HG03439 (cell line): ENCODE measurements around the gene S100A10.

Experiments
- ATAC-seq: cut with Tn5 transposase; IDR thresholded peaks from one replicate; pipeline ENCODE4 v1.9.1; 2021; ENCODE audit warnings: mild to moderate bottlenecking, moderate library complexity; ENCODE audit not compliant: unreplicated experiment

The S100A10 gene

DNA sequence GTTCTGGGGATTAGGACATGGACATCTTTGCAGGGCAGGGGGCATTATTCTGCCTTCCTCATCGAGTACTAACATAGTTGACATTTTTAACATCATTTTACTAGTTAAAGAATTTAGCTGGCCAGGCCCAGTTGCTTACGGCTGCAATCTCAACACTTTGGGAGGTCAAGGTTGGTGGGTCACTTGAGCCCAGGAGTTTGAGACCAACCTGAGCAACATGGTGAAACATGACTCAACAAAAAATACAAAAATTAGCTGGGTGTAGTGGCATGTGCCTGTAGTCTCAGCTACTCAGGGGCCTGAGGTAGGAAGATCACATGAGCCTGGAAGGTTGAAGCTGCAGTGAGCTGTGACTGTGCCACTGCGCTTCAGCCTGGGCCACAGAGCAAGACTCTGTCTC lies 54.5 kb downstream of the S100A10 start:
- no peak for ATAC-seq

DNA sequence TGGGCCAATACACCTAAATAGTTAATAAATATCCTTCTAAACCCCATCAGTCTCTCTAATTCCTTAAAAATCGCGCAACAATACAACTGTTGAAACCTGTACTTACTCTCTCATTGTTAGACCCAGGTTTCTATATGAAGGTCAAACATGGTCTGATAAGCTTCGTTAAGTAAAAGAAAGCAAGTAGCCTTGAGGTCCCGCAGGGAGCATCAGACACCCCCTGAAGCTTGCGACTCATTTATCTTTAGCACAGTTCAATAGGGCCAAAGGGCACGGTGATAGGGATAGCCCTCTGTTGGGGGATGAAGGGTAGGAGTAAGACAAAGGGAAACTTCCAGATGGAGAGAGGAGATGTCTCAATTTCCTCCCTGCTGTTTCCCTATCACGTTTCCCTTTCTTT lies 57.0 kb downstream of the S100A10 start:
- ATAC-seq = no peak

DNA sequence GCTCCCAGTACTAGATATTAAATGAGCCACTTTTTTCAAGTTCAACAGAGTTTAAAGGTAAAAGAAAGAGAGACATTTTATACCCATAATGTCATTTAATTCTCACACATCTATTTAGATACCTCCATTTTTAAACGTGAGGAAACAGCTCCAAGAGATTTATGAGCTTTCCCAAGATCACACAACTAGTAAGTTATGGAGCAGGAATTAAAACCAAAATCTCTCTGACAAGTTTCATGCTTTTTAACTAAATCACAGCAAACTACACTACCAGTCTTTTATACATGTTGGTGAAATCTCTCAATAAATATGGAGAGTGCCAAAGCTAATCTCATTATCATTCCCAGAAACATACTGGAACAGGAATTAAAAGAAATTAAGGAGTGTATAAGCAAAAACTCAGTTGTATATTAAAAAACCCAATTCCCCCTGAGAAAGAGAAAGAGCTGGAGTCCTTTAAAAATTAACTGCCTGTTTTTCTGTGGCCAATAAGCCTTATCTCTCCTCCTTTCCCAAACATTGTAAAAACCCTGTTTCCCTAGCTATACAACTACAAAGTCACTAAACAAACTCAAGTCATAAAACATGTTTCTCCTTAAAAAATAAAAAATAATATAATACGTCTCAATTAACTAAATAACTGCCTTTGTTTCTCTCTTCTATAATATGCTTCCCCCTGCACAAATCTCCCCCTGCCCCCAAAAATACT lies 57.6 kb downstream of the S100A10 start:
- ATAC-seq = no peak

DNA sequence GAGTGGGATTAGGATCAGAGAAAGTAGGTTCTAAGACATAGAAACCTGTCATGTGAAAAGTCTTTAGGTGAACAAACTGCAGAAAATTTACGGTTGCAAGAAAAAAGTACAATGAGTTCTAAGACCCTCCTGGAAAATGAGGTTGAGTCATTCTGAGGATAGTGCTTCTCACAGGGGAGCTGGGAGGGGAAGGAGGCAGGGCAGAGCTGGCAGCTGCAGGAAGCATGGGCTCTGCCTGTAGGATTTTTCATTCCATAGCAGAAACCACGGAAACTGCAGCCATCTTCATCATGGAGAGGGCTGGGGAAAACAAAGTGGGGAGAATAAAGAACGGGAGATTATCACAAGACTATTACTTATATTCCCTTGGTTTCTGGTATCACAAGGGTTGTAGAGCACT lies 58.5 kb downstream of the S100A10 start:
- no peak for ATAC-seq

DNA sequence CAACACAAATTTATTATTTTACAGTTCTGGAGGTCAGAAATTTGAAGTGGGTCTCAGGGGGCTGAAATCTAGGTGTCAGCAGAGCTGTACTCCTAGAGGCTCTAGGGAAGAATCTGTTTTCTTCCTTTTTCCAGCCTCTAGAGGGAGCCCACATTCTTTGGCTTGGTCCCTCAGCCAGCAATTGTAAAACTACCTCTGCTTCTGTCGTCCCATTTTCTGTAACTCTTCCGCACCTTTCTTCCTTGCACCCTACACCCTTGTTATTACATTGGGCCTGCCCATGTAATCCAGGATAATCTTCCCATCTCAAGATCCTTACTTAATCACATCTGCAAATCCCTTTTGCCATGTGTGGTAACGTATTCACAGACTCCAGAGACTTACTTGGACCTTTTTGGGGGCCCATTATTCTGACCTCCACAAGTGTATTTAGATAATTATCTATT lies 59.6 kb downstream of the S100A10 start:
- no peak for ATAC-seq
